ENCODE measurements around the gene DOK4. TPM values are rescaled to one million over a fixed set of nuclear protein-coding genes. Genes with fewer than 3 reads are reported as not detected.

Gene DOK4
- total RNA-seq, 1 experiment from 2014 or later, result 14.4 TPM

DNA sequence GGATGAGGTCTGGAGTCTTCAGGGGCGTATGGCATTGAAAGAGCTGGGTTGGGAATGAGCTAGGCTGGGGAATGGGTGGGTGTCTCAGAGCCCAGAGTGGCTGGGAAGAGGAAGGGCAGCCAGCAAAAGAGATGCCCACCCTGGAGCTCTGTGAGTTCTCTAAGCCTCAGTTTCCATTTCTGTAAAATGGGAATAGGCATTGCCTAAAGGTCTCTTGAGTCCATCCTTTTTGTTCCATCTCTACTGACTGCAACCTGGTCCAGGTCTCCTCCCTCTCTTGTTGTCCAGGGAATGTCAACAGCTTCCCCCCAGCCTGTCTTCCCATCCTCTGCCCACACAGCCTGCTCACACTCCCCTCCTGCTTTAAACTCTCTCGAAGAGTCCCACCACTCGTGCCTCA is 30.5 kb upstream of the DOK4 start:
- H2AFZ ChIP-seq (ENCODE audit: low read depth, low read length, poor library complexity, severe bottlenecking), result no peak overlapping the region
- ChIA-PET CTCF (no interaction called here), RAD21 (ENCODE audit: low non-redundant PET in 1 of 2, low total read pairs in 2 of 2, uncharacterized antibody in 2 of 2, unreplicated experiment in 2 of 2) (no interaction called here), POLR2A (no interaction called here)
- no peak overlapping the region for H3K4me2 ChIP-seq (ENCODE audit: low read length)
- no peaks in the 10 kb centered on the region for H3K4me1 ChIP-seq (ENCODE audit: control insufficient read depth in 1 of 2, insufficient read depth in 2 of 2, low read length in 2 of 2)
- DNase-seq (ENCODE audit: low read depth, low spot score), result no peak
- BruUV-seq (replicated peaks), result no TSS peak
- no peaks in the 10 kb centered on the region for H3K27me3 ChIP-seq (ENCODE audit: insufficient read depth, low read length)
- intact Hi-C loops (cut with micrococcal nuclease), result no loop called here
- H3K4me3 ChIP-seq (replicated peaks in 1 of 2; ENCODE audit: low read depth in 1 of 2, low read length in 2 of 2), result no peak overlapping the region
- no peaks in the 10 kb centered on the region for H4K20me1 ChIP-seq (ENCODE audit: insufficient read depth)
- H3K79me2 ChIP-seq (ENCODE audit: insufficient read depth, low read length), result no peaks in the 10 kb centered on the region
- H3K9me2 ChIP-seq (ENCODE audit: insufficient read depth), result no peaks in the 10 kb centered on the region
- H3K9ac ChIP-seq (ENCODE audit: low read length), result no peak overlapping the region
- ATAC-seq, result no peak
- no peak for TF ChIP-seq POLR2A (IDR thresholded peaks at IDR 0.05; ENCODE audit: borderline replicate concordance, extremely low read depth, insufficient read depth, insufficient read length)
- no peak for TF ChIP-seq FOSL1 (IDR thresholded peaks at IDR 0.05; ENCODE audit: low read depth)
- no peak for TF ChIP-seq ATF3 (IDR thresholded peaks at IDR 0.05)
- no peak for TF ChIP-seq YY1 (IDR thresholded peaks at IDR 0.05; ENCODE audit: extremely low read depth, insufficient replicate concordance, low read depth, low read length)
- no peak for TF ChIP-seq EZH2 (IDR thresholded peaks at IDR 0.05)
- TF ChIP-seq SRF (IDR thresholded peaks at IDR 0.05; ENCODE audit: low read depth), result no peak
- TF ChIP-seq SP1 (IDR thresholded peaks at IDR 0.05; ENCODE audit: low read depth), result no peak
- H3K27ac ChIP-seq (ENCODE audit: low read depth, low read length), result no peak overlapping the region
- H3K9me3 ChIP-seq (ENCODE audit: control insufficient read depth in 1 of 2, insufficient read depth in 1 of 2, low read depth in 1 of 2, low read length in 2 of 2), result no peaks in the 10 kb centered on the region
- H3K36me3 ChIP-seq (ENCODE audit: control insufficient read depth in 1 of 2, insufficient read depth in 2 of 2, low read length in 2 of 2), result no peaks in the 10 kb centered on the region

- intact Hi-C loops (cut with micrococcal nuclease), result no loop called here
- TF ChIP-seq CEBPB (IDR thresholded peaks at IDR 0.05; ENCODE audit: low read depth) (no peak), EZH2phosphoT487 (IDR thresholded peaks at IDR 0.05; ENCODE audit: borderline replicate concordance) (no peak), ZFX (IDR thresholded peaks at IDR 0.05) (no peak), CBX3 (IDR thresholded peaks at IDR 0.05; ENCODE audit: low read depth) (no peak), RAD21 (IDR thresholded peaks at IDR 0.05; ENCODE audit: low read depth) (no peak), TCF7L2 (IDR thresholded peaks at IDR 0.05; ENCODE audit: borderline replicate concordance, extremely low read depth, insufficient read depth, insufficient read length) (no peak), SP1 (IDR thresholded peaks at IDR 0.05; ENCODE audit: low read depth) (no peak), POLR2A (IDR thresholded peaks at IDR 0.05; ENCODE audit: borderline replicate concordance, extremely low read depth, insufficient read depth, insufficient read length) (no peak), FOSL1 (IDR thresholded peaks at IDR 0.05; ENCODE audit: low read depth) (no peak), POLR2AphosphoS5 (IDR thresholded peaks at IDR 0.05; ENCODE audit: low read depth, low read length) (no peak), ELF1 (IDR thresholded peaks at IDR 0.05; ENCODE audit: borderline replicate concordance, low read depth) (no peak)
- TF ChIP-seq, protein P1, sequence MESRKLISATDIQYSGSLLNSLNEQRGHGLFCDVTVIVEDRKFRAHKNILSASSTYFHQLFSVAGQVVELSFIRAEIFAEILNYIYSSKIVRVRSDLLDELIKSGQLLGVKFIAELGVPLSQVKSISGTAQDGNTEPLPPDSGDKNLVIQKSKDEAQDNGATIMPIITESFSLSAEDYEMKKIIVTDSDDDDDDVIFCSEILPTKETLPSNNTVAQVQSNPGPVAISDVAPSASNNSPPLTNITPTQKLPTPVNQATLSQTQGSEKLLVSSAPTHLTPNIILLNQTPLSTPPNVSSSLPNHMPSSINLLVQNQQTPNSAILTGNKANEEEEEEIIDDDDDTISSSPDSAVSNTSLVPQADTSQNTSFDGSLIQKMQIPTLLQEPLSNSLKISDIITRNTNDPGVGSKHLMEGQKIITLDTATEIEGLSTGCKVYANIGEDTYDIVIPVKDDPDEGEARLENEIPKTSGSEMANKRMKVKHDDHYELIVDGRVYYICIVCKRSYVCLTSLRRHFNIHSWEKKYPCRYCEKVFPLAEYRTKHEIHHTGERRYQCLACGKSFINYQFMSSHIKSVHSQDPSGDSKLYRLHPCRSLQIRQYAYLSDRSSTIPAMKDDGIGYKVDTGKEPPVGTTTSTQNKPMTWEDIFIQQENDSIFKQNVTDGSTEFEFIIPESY (IDR thresholded peaks at IDR 0.05; ENCODE audit: extremely low read depth, insufficient replicate concordance, low read length), result no peak
- TF ChIP-seq, protein P2, sequence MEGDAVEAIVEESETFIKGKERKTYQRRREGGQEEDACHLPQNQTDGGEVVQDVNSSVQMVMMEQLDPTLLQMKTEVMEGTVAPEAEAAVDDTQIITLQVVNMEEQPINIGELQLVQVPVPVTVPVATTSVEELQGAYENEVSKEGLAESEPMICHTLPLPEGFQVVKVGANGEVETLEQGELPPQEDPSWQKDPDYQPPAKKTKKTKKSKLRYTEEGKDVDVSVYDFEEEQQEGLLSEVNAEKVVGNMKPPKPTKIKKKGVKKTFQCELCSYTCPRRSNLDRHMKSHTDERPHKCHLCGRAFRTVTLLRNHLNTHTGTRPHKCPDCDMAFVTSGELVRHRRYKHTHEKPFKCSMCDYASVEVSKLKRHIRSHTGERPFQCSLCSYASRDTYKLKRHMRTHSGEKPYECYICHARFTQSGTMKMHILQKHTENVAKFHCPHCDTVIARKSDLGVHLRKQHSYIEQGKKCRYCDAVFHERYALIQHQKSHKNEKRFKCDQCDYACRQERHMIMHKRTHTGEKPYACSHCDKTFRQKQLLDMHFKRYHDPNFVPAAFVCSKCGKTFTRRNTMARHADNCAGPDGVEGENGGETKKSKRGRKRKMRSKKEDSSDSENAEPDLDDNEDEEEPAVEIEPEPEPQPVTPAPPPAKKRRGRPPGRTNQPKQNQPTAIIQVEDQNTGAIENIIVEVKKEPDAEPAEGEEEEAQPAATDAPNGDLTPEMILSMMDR (IDR thresholded peaks at IDR 0.05 in 2 of 3, conservative IDR thresholded peaks at IDR 0.05 in 1 of 3; ENCODE audit: borderline replicate concordance in 1 of 3, insufficient read depth in 1 of 3, low read depth in 2 of 3, low read length in 2 of 3), result no peak
- TF ChIP-seq, protein P3, sequence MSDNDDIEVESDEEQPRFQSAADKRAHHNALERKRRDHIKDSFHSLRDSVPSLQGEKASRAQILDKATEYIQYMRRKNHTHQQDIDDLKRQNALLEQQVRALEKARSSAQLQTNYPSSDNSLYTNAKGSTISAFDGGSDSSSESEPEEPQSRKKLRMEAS (IDR thresholded peaks at IDR 0.05), result no peak
Observed at GRCh38 chr16:57516176-57516725, 30.0 kb upstream of the DOK4 start.

More at GRCh38 chr16:57516176-57516725, 30.0 kb upstream of the DOK4 start:
- Histone ChIP-seq H3K9ac (ENCODE audit: low read length) (no peak overlapping the region), H3K36me3 (ENCODE audit: control insufficient read depth in 1 of 2, insufficient read depth in 2 of 2, low read length in 2 of 2) (no peaks in the 10 kb centered on the region), H3K27ac (ENCODE audit: low read depth, low read length) (no peak overlapping the region), H3K79me2 (ENCODE audit: insufficient read depth, low read length) (no peaks in the 10 kb centered on the region), H4K20me1 (ENCODE audit: insufficient read depth) (no peaks in the 10 kb centered on the region), H3K27me3 (ENCODE audit: insufficient read depth, low read length) (no peaks in the 10 kb centered on the region), H3K4me1 (ENCODE audit: control insufficient read depth in 1 of 2, insufficient read depth in 2 of 2, low read length in 2 of 2) (no peaks in the 10 kb centered on the region), H3K4me2 (ENCODE audit: low read length) (no peak overlapping the region), H2AFZ (ENCODE audit: low read depth, low read length, poor library complexity, severe bottlenecking) (no peak overlapping the region), H3K9me2 (ENCODE audit: insufficient read depth) (no peaks in the 10 kb centered on the region), H3K4me3 (replicated peaks in 1 of 2; ENCODE audit: low read depth in 1 of 2, low read length in 2 of 2) (no peak overlapping the region), H3K9me3 (ENCODE audit: control insufficient read depth in 1 of 2, insufficient read depth in 1 of 2, low read depth in 1 of 2, low read length in 2 of 2) (no peaks in the 10 kb centered on the region)
- DNase-seq (ENCODE audit: low read depth, low spot score) (no peak), ATAC-seq (no peak)
- no TSS peak for BruUV-seq (replicated peaks)
- ChIA-PET CTCF (no interaction called here), RAD21 (ENCODE audit: low non-redundant PET in 1 of 2, low total read pairs in 2 of 2, uncharacterized antibody in 2 of 2, unreplicated experiment in 2 of 2) (no interaction called here), POLR2A (no interaction called here)
